KMS-11 (cell line): ENCODE results near the gene DUS3L.

ENCODE experiments used
- H2AFZ ChIP-seq: fragments of 200-600 bp; sonication (generic); 2 replicates; pipeline ENCODE4 v1.6.1; 2016; ENCODE audit warnings: antibody characterized with exemption, mixed run types, low read depth
- H3K27ac ChIP-seq: fragments of 200-600 bp; sonication (generic); 2 replicates; pipeline ENCODE4 v1.6.1; 2016; ENCODE audit warnings: mild to moderate bottlenecking, mixed run types
- H3K27me3 ChIP-seq: fragments of 200-600 bp; sonication (generic); 2 replicates; pipeline ENCODE4 v1.6.1; 2017; ENCODE audit warnings: mild to moderate bottlenecking, low read depth, mixed run types, moderate library complexity; ENCODE audit not compliant: insufficient read depth
- H3K36me3 ChIP-seq: fragments of 200-600 bp; sonication (generic); 2 replicates; pipeline ENCODE4 v1.6.1; 2017; ENCODE audit warnings: mild to moderate bottlenecking, mixed run types; ENCODE audit not compliant: insufficient read depth
- H3K4me1 ChIP-seq: fragments of 200-600 bp; sonication (generic); 2 replicates; pipeline ENCODE4 v1.6.1; 2016; ENCODE audit warnings: mild to moderate bottlenecking, low read depth, mixed run types; ENCODE audit not compliant: poor library complexity, severe bottlenecking
- H3K4me2 ChIP-seq: fragments of 200-600 bp; sonication (generic); 2 replicates; pipeline ENCODE4 v1.7.0; 2016; ENCODE audit warnings: mild to moderate bottlenecking, mixed run types
- H3K4me3 ChIP-seq: fragments of 200-600 bp; sonication (generic); IDR thresholded peaks from 2 replicates; pipeline ENCODE4 v1.6.1; 2017; ENCODE audit warnings: low read depth, low read length, mixed read lengths; ENCODE audit not compliant: insufficient read depth
- H3K79me2 ChIP-seq: fragments of 200-600 bp; sonication (generic); 2 replicates; pipeline ENCODE4 v1.6.1; 2016; ENCODE audit warnings: low read depth, mixed run types; ENCODE audit not compliant: insufficient read depth
- H3K9ac ChIP-seq: fragments of 200-600 bp; sonication (generic); 2 replicates; pipeline ENCODE4 v1.6.1; 2016; ENCODE audit warnings: mild to moderate bottlenecking, mixed run types
- H4K20me1 ChIP-seq: fragments of 200-600 bp; sonication (generic); 2 replicates; pipeline ENCODE4 v1.6.1; 2016; ENCODE audit warnings: mild to moderate bottlenecking, mixed run types; ENCODE audit not compliant: insufficient read depth
- CTCF ChIP-seq: fragments of 200-600 bp; sonication (generic); conservative IDR thresholded peaks from 2 replicates; pipeline ENCODE4 v1.6.1; 2017; ENCODE audit warnings: low read depth, mild to moderate bottlenecking, antibody characterized with exemption, low read length, moderate library complexity, mixed read lengths

Gene DUS3L

GRCh38 chr19:5787409-5788182 lies 3.4 kb downstream of the DUS3L start:
- Histone ChIP-seq H4K20me1 (no peaks in the 10 kb centered on the region), H2AFZ (no peak overlapping the region), H3K4me2 (no peak overlapping the region), H3K4me1 (peaks cover 5% of the 10 kb centered on the region), H3K79me2 (no peaks in the 10 kb centered on the region), H3K27me3 (no peaks in the 10 kb centered on the region), H3K9ac (no peak overlapping the region), H3K4me3 (no peak overlapping the region), H3K27ac (no peak overlapping the region), H3K36me3 (0 out of 2 replicates have a peak, but pooled peaks cover 4% of the 10 kb centered on the region)
- no peak for TF ChIP-seq CTCF

GRCh38 chr19:5786593-5787408 lies 4.2 kb downstream of the DUS3L start:
- no peak overlapping the region for H2AFZ ChIP-seq
- no peak overlapping the region for H3K27ac ChIP-seq
- H3K79me2 ChIP-seq, result no peaks in the 10 kb centered on the region
- H3K4me3 ChIP-seq, result no peak overlapping the region
- H4K20me1 ChIP-seq, result no peaks in the 10 kb centered on the region
- TF ChIP-seq CTCF, result no peak
- H3K4me1 ChIP-seq, result peaks cover 5% of the 10 kb centered on the region
- 0 out of 2 replicates have a peak, but pooled peaks cover 4% of the 10 kb centered on the region for H3K36me3 ChIP-seq
- no peak overlapping the region for H3K9ac ChIP-seq
- H3K4me2 ChIP-seq, result no peak overlapping the region
- no peaks in the 10 kb centered on the region for H3K27me3 ChIP-seq

GRCh38 chr19:5785423-5785822 lies 5.5 kb downstream of the DUS3L start:
- Histone ChIP-seq H3K9ac (no peak overlapping the region), H3K4me1 (no peaks in the 10 kb centered on the region), H3K27me3 (no peaks in the 10 kb centered on the region), H3K4me2 (no peak overlapping the region), H3K27ac (no peak overlapping the region), H4K20me1 (no peaks in the 10 kb centered on the region), H3K36me3 (0 out of 2 replicates have a peak, but pooled peaks cover 4% of the 10 kb centered on the region), H2AFZ (no peak overlapping the region), H3K4me3 (no peak overlapping the region), H3K79me2 (no peaks in the 10 kb centered on the region)
- no peak for TF ChIP-seq CTCF

- no peak within 1 kb of the TSS for H3K4me3 ChIP-seq
- no peaks in the 10 kb centered on the region for H4K20me1 ChIP-seq
- H3K27ac ChIP-seq, result no peak within 1 kb of the TSS
- H3K9ac ChIP-seq, result no peak within 1 kb of the TSS
- H3K79me2 ChIP-seq, result no peaks in the 10 kb centered on the region
- H3K27me3 ChIP-seq, result no peaks in the 10 kb centered on the region
- H3K4me1 ChIP-seq, result no peaks in the 10 kb centered on the region
- H3K4me2 ChIP-seq, result no peak within 1 kb of the TSS
- 0 out of 2 replicates have a peak, but pooled peaks cover 4% of the 10 kb centered on the region for H3K36me3 ChIP-seq
- no peak for TF ChIP-seq CTCF
- no peak within 1 kb of the TSS for H2AFZ ChIP-seq
Measured at GRCh38 chr19:5784581-5785147, 6.3 kb downstream of the DUS3L start, which contains the start of gene PRR22. Gene PRR22, minus strand, starts transcription at chr19:5784746. Its CDS starts 86 bp downstream, at chr19:5784660.
